ENCODE measurements around the gene GRK2. TPM values are rescaled to one million over a fixed set of nuclear protein-coding genes. Genes with fewer than 3 reads are reported as not detected.

The GRK2 gene
- total RNA-seq, 1 experiment from 2014 or later, result 56.3 TPM

GRCh38 chr11:67282155-67282875 lies 16.0 kb downstream of the GRK2 start:
- H3K27ac ChIP-seq (ENCODE audit: insufficient read length, low read depth, low read length), result no peak overlapping the region
- no peak overlapping the region for H2BK12ac ChIP-seq (ENCODE audit: insufficient read length, low read depth, low read length)
- H3K4me1 ChIP-seq (ENCODE audit: insufficient read depth, low read length), result peaks cover under 1% of the 10 kb centered on the region; the same call in 1 of the 2 replicates
- no peaks in the 10 kb centered on the region for H4K20me1 ChIP-seq (ENCODE audit: control insufficient read depth, insufficient read depth, insufficient read length)
- H3K14ac ChIP-seq (ENCODE audit: insufficient read depth, low read length), result no peak overlapping the region
- H3K4me3 Mint-ChIP-seq, result no peak overlapping the region
- H3K27me3 ChIP-seq (ENCODE audit: insufficient read depth, low read length), result no peaks in the 10 kb centered on the region
- no peaks in the 10 kb centered on the region for H3K9me3 ChIP-seq (ENCODE audit: control insufficient read depth, low read depth, low read length)
- H3K23ac ChIP-seq (ENCODE audit: insufficient read length, low read depth, low read length), result no peak overlapping the region
- H3K27ac Mint-ChIP-seq, result no peak overlapping the region
- H3T11ph ChIP-seq (ENCODE audit: low read length), result no peak overlapping the region
- H2AK5ac ChIP-seq (ENCODE audit: insufficient read length, low read length), result no peak overlapping the region
- H2BK20ac ChIP-seq (ENCODE audit: low read depth, low read length, poor library complexity, severe bottlenecking), result no peak overlapping the region
- no CpG with 5 or more reads among the region's 20 CpGs for WGBS (ENCODE audit: extremely low coverage, insufficient read length, low lambda C conversion rate)
- H4K91ac ChIP-seq (ENCODE audit: insufficient read length, low read depth, low read length), result no peak overlapping the region
- H2BK120ac ChIP-seq (ENCODE audit: low read depth, low read length, poor library complexity, severe bottlenecking), result no peak overlapping the region
- H2AFZ ChIP-seq (ENCODE audit: low read length), result no peak overlapping the region
- H3K79me2 ChIP-seq (ENCODE audit: insufficient read depth, low read length), result no peaks in the 10 kb centered on the region
- H3K27me3 Mint-ChIP-seq (ENCODE audit: low read depth), result no peaks in the 10 kb centered on the region; the same call in 1 of the 2 replicates
- H2BK15ac ChIP-seq (ENCODE audit: low read depth, low read length), result no peak overlapping the region
- no peak overlapping the region for H3K18ac ChIP-seq (ENCODE audit: insufficient read length, low read depth, low read length)
- no peak for DNase-seq
- H3K4me1 Mint-ChIP-seq, result peaks cover 6 to 11% of the 10 kb centered on the region in 2 experiments
- H3K9ac ChIP-seq (ENCODE audit: extremely low read depth, insufficient read length, low read length), result no peak overlapping the region
- H3K9me3 Mint-ChIP-seq, result no peaks in the 10 kb centered on the region; a peak in 1 of 5 replicates
- no peak overlapping the region for H3K4ac ChIP-seq (ENCODE audit: low read depth, low read length)
- peaks cover 19 to 63% (median 55%) of the 10 kb centered on the region in 3 experiments; a peak in 6 of 7 replicates for H3K36me3 Mint-ChIP-seq (ENCODE audit: insufficient read depth in 1 of 3, low read depth in 3 of 3)
- H2BK5ac ChIP-seq (ENCODE audit: insufficient read length, low read length), result no peak overlapping the region
- H3K56ac ChIP-seq (ENCODE audit: insufficient read length, low read depth, low read length), result no peak overlapping the region
- TF ChIP-seq, protein P1, sequence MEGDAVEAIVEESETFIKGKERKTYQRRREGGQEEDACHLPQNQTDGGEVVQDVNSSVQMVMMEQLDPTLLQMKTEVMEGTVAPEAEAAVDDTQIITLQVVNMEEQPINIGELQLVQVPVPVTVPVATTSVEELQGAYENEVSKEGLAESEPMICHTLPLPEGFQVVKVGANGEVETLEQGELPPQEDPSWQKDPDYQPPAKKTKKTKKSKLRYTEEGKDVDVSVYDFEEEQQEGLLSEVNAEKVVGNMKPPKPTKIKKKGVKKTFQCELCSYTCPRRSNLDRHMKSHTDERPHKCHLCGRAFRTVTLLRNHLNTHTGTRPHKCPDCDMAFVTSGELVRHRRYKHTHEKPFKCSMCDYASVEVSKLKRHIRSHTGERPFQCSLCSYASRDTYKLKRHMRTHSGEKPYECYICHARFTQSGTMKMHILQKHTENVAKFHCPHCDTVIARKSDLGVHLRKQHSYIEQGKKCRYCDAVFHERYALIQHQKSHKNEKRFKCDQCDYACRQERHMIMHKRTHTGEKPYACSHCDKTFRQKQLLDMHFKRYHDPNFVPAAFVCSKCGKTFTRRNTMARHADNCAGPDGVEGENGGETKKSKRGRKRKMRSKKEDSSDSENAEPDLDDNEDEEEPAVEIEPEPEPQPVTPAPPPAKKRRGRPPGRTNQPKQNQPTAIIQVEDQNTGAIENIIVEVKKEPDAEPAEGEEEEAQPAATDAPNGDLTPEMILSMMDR (conservative IDR thresholded peaks at IDR 0.05), result no peak
- no peaks in the 10 kb centered on the region for H3K23me2 ChIP-seq (ENCODE audit: insufficient read length, low read depth, low read length, poor library complexity, severe bottlenecking)
- H4K5ac ChIP-seq (ENCODE audit: insufficient read length, low read depth, low read length), result no peak overlapping the region
- no peak overlapping the region for H3K4me2 ChIP-seq (ENCODE audit: insufficient read depth, insufficient read length, low read length)
- no peaks in the 10 kb centered on the region for H3K79me1 ChIP-seq (ENCODE audit: insufficient read depth, low read depth, low read length, poor library complexity, severe bottlenecking)
- H4K8ac ChIP-seq (replicated peaks; ENCODE audit: insufficient read length, low read depth, low read length), result no peak overlapping the region

Measured in H9 (cell line).